Lung microvascular endothelial cell (primary cell): Measurements from ENCODE around the gene PDE6A. TPM values are rescaled to one million over a fixed set of nuclear protein-coding genes. Genes with fewer than 3 reads are reported as not detected.
"Not testable (repeated sequence)": the region's sequence is repeated elsewhere in the genome, so short reads cannot be mapped to it uniquely, and the experiment has no call there.

Experiments
- DNase-seq, 2 donors: peaks; one replicate each; pipeline versions ENCODE4 v3.0.0 to v3.0.0-alpha.2; 2010; ENCODE audit warnings: low read depth in 2 of 2
- total RNA-seq: library from RNA; depleted of rRNA; stranded (reverse); fragments of >200 nt; gene quantifications from 2 replicates; pipeline ENCODE4 v1.2.1, GENCODE V29; 2014

The PDE6A gene
- total RNA-seq, 1 donor from 2014 or later: not detected

- no peak for DNase-seq
These were observed 75.2 kb downstream of the PDE6A start for GRCh38 chr5:149869411-149869821.

GRCh38 chr5:149865746-149866145 lies 78.8 kb downstream of the PDE6A start:
- DNase-seq: peak in 1 of 2 donors; percentile 40

GRCh38 chr5:149863830-149864229 lies 80.8 kb downstream of the PDE6A start:
- no peak for DNase-seq

GRCh38 chr5:149863176-149863575 lies 81.4 kb downstream of the PDE6A start:
- DNase-seq: no peak

- peak; percentile 43 to 71 for DNase-seq
These were observed 83.7 kb downstream of the PDE6A start for GRCh38 chr5:149860801-149861322.

GRCh38 chr5:149859746-149860145 lies 84.8 kb downstream of the PDE6A start:
- no peak for DNase-seq

GRCh38 chr5:149858481-149858880 lies 86.1 kb downstream of the PDE6A start:
- DNase-seq: not testable (repeated sequence)

GRCh38 chr5:149857499-149857898 lies 87.1 kb downstream of the PDE6A start:
- DNase-seq: peak in 1 of 2 donors; percentile 83

- peak in 1 of 2 donors; percentile 52 for DNase-seq
These were observed 89.2 kb downstream of the PDE6A start for GRCh38 chr5:149855366-149855765.

GRCh38 chr5:149854866-149855265 lies 89.7 kb downstream of the PDE6A start:
- DNase-seq: no peak

GRCh38 chr5:149853701-149854100 lies 90.9 kb downstream of the PDE6A start:
- no peak for DNase-seq

- DNase-seq: no peak
These were observed 91.3 kb downstream of the PDE6A start for GRCh38 chr5:149853331-149853648.

GRCh38 chr5:149852641-149853330 lies 91.8 kb downstream of the PDE6A start:
- DNase-seq: peak; percentile 84 to 85

- DNase-seq: no peak
These were observed 93.4 kb downstream of the PDE6A start for GRCh38 chr5:149851211-149851610.

- no peak for DNase-seq
These were observed 94.4 kb downstream of the PDE6A start for GRCh38 chr5:149849966-149850910.

- DNase-seq: no peak
These were observed 95.2 kb downstream of the PDE6A start for GRCh38 chr5:149849280-149849965.

GRCh38 chr5:149847611-149848010 lies 97.0 kb downstream of the PDE6A start:
- no peak for DNase-seq

- no peak for DNase-seq
These were observed 98.6 kb downstream of the PDE6A start for GRCh38 chr5:149846021-149846420.

- DNase-seq: no peak
These were observed 99.0 kb downstream of the PDE6A start for GRCh38 chr5:149845601-149846000.

- peak in 1 of 2 donors; percentile 74 for DNase-seq
These were observed 102.5 kb downstream of the PDE6A start for GRCh38 chr5:149841851-149842793.
